MM.1S (cell line): Measurements from ENCODE around the gene ARHGAP45.

Experiments used
- DNase-seq: peaks from one replicate; pipeline ENCODE4 v3.0.0-alpha.2; 2015
- H2AFZ ChIP-seq: fragments of 300-600 bp; sonication (generic); 2 replicates; pipeline ENCODE4 v1.6.0; 2016; ENCODE audit warnings: antibody characterized with exemption, low read length
- H3F3A ChIP-seq: fragments of 300-600 bp; sonication (generic); 2 replicates; pipeline ENCODE4 v1.6.1; 2016; ENCODE audit warnings: mild to moderate bottlenecking, antibody characterized with exemption, low read length, moderate library complexity, mixed read lengths; ENCODE audit not compliant: insufficient read depth
- H3K27ac ChIP-seq: fragments of 300-600 bp; sonication (generic); 2 replicates; pipeline ENCODE4 v1.5.1; 2016; ENCODE audit warnings: mild to moderate bottlenecking, low read length
- H3K27me3 ChIP-seq: fragments of 300-600 bp; sonication (generic); replicated peaks from 2 replicates; pipeline ENCODE4 v1.6.0; 2016; ENCODE audit warnings: low read length; ENCODE audit not compliant: insufficient read depth
- H3K36me3 ChIP-seq: fragments of 300-600 bp; sonication (generic); replicated peaks from 2 replicates; pipeline ENCODE4 v1.6.1; 2016; ENCODE audit warnings: mild to moderate bottlenecking, low read length, mixed read lengths; ENCODE audit not compliant: insufficient read depth
- H3K4me1 ChIP-seq: fragments of 300-600 bp; sonication (generic); 2 replicates; pipeline ENCODE4 v1.6.1; 2016; ENCODE audit warnings: low read length, mixed read lengths
- H3K4me2 ChIP-seq: fragments of 300-600 bp; sonication (generic); 2 replicates; pipeline ENCODE4 v1.6.0; 2016; ENCODE audit warnings: low read depth, low read length
- H3K4me3 ChIP-seq: fragments of 300-600 bp; sonication (generic); 2 replicates; pipeline ENCODE4 v1.5.1; 2016; ENCODE audit warnings: low read length, mixed read lengths
- H3K79me2 ChIP-seq: fragments of 300-600 bp; sonication (generic); 2 replicates; pipeline ENCODE4 v1.6.1; 2016; ENCODE audit warnings: mixed run types, low read length, mixed read lengths
- H3K9ac ChIP-seq: fragments of 300-600 bp; sonication (generic); 2 replicates; pipeline ENCODE4 v1.6.1; 2016; ENCODE audit warnings: low read length, mixed read lengths
- H3K9me2 ChIP-seq: fragments of 300-600 bp; sonication (generic); replicated peaks from 2 replicates; pipeline ENCODE4 v1.6.1; 2016; ENCODE audit warnings: mild to moderate bottlenecking, low read length, mixed read lengths; ENCODE audit not compliant: insufficient read depth
- H3K9me3 ChIP-seq: fragments of 300-600 bp; sonication (generic); replicated peaks from 2 replicates; pipeline ENCODE4 v1.6.1; 2016; ENCODE audit warnings: mild to moderate bottlenecking, low read length, mixed read lengths; ENCODE audit not compliant: insufficient read depth
- H4K20me1 ChIP-seq: fragments of 300-600 bp; sonication (generic); 2 replicates; pipeline ENCODE4 v1.6.1; 2016; ENCODE audit warnings: mild to moderate bottlenecking, low read length, moderate library complexity, mixed read lengths; ENCODE audit not compliant: insufficient read depth
- EZH2 ChIP-seq: fragments of 300-600 bp; sonication (generic); optimal IDR thresholded peaks from 2 replicates; pipeline ENCODE3; 2017; ENCODE audit warnings: low read depth, mild to moderate bottlenecking, antibody characterized with exemption, low read length, mixed read lengths
- EZH2phosphoT487 ChIP-seq: fragments of 300-600 bp; sonication (generic); IDR thresholded peaks from 2 replicates; pipeline ENCODE4 v1.6.1; 2018; ENCODE audit warnings: antibody characterized with exemption, low read length
- TF ChIP-seq, protein P1 (sequence below): fragments of 300-600 bp; sonication (generic); IDR thresholded peaks from 2 replicates; pipeline ENCODE4 v1.5.1; 2016; ENCODE audit warnings: antibody characterized with exemption, low read length, mixed read lengths

The ARHGAP45 gene

DNA sequence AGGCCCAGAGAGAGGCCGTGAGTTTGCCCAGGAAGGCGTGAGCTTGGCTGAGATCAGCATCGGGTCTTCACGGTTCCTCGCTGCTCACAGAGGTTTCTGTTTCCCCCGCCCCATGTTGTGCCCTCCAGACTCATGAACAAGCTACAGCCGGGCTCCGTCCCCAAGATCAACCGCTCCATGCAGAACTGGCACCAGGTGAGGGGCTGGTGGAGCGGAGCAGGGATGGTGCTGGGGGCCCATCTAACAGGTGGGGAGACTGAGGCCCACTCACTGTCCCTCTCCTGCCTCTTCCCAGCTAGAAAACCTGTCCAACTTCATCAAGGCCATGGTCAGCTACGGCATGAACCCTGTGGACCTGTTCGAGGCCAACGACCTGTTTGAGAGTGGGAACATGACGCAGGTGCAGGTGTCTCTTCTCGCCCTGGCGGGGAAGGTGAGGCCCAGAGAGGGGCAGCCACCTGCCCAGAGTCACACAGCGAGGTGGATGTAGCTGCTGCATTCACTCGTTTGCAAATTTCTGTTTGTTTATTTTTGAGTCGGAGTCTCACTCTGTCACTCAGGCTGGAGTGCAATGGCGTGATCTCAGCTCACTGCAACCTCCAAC is 34.6 kb upstream of the ARHGAP45 start:
- no peak for DNase-seq
- Histone ChIP-seq H3K27me3 (no peaks in the 10 kb centered on the region), H3K27ac (no peak overlapping the region), H3K4me1 (peaks cover 10% of the 10 kb centered on the region), H3K9me2 (no peaks in the 10 kb centered on the region), H3K9ac (no peak overlapping the region), H3K79me2 (peaks cover 63% of the 10 kb centered on the region), H4K20me1 (no peaks in the 10 kb centered on the region), H3K4me3 (no peak overlapping the region), H2AFZ (no peak overlapping the region), H3K9me3 (no peaks in the 10 kb centered on the region), H3K36me3 (peaks cover 5% of the 10 kb centered on the region; the same call in 1 of the 2 replicates), H3K4me2 (no peak overlapping the region), H3F3A (peaks cover 28% of the 10 kb centered on the region)
- no peak for TF ChIP-seq EZH2
- TF ChIP-seq, protein P1, sequence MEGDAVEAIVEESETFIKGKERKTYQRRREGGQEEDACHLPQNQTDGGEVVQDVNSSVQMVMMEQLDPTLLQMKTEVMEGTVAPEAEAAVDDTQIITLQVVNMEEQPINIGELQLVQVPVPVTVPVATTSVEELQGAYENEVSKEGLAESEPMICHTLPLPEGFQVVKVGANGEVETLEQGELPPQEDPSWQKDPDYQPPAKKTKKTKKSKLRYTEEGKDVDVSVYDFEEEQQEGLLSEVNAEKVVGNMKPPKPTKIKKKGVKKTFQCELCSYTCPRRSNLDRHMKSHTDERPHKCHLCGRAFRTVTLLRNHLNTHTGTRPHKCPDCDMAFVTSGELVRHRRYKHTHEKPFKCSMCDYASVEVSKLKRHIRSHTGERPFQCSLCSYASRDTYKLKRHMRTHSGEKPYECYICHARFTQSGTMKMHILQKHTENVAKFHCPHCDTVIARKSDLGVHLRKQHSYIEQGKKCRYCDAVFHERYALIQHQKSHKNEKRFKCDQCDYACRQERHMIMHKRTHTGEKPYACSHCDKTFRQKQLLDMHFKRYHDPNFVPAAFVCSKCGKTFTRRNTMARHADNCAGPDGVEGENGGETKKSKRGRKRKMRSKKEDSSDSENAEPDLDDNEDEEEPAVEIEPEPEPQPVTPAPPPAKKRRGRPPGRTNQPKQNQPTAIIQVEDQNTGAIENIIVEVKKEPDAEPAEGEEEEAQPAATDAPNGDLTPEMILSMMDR: no peak
- TF ChIP-seq EZH2phosphoT487: no peak

DNA sequence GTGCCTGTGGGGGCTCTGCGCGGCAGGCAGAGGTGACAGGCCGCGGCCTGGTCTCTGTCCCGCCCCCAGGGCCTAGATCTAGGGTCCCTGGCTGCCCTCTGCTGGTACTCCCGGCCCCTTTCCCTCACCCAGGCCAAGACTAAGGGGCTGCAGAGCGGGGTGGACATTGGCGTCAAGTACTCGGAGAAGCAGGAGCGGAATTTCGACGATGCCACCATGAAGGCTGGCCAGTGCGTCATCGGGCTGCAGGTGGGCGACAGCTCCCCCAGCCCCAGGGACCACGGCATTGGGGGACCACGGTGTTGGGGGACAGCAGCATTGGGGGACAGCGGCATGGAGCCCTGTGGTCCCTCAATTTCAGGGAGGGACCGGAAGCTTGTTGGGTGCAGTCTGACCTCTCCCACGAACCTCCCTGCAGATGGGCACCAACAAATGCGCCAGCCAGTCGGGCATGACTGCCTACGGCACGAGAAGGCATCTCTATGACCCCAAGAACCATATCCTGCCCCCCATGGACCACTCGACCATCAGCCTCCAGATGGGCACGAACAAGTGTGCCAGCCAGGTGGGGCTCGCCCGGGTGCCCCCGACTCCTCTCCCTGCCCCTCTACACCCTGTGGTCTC is 30.9 kb upstream of the ARHGAP45 start:
- H3K4me2 ChIP-seq: no peak overlapping the region

DNA sequence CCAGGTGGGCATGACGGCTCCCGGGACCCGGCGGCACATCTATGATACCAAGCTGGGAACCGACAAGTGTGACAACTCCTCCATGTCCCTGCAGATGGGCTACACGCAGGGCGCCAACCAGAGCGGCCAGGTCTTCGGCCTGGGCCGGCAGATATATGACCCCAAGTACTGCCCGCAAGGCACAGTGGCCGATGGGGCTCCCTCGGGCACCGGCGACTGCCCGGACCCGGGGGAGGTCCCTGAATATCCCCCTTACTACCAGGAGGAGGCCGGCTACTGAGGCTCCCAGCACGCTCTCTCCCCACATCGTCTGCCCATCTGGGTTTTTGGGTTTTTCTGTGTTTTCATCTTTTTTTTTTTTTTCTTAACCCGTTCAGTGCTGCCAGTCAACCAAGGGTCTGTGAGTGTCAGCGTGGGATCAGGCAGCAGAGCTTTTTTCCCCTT is 29.3 kb upstream of the ARHGAP45 start:
- H4K20me1 ChIP-seq: no peaks in the 10 kb centered on the region
- no peaks in the 10 kb centered on the region for H3K36me3 ChIP-seq
- no peak for TF ChIP-seq EZH2
- TF ChIP-seq EZH2phosphoT487: no peak
- TF ChIP-seq, protein P1: no peak
- H3K9me3 ChIP-seq: no peaks in the 10 kb centered on the region
- H2AFZ ChIP-seq: no peak overlapping the region
- DNase-seq: peak; percentile 63
- H3K79me2 ChIP-seq: peaks cover 36% of the 10 kb centered on the region
- H3K27me3 ChIP-seq: no peaks in the 10 kb centered on the region
- H3K27ac ChIP-seq: peak overlapping the region; percentile 89
- H3K9ac ChIP-seq: peak overlapping the region; percentile 52; the same call in 1 of the 2 replicates
- H3F3A ChIP-seq: peaks cover 40% of the 10 kb centered on the region
- H3K4me3 ChIP-seq: peak overlapping the region; percentile 36
- peaks cover 37% of the 10 kb centered on the region for H3K4me1 ChIP-seq
- H3K9me2 ChIP-seq: no peaks in the 10 kb centered on the region
- H3K4me2 ChIP-seq: peak overlapping the region; percentile 66

More for the DNA sequence above, 30.9 kb upstream of the ARHGAP45 start:
- no peak for TF ChIP-seq EZH2
- no peak for TF ChIP-seq EZH2phosphoT487
- TF ChIP-seq, protein P1: no peak
- H3K36me3 ChIP-seq: peaks cover 5% of the 10 kb centered on the region; the same call in 1 of the 2 replicates
- H3K27ac ChIP-seq: no peak overlapping the region
- no peak overlapping the region for H2AFZ ChIP-seq
- no peak for DNase-seq
- H3K9me2 ChIP-seq: no peaks in the 10 kb centered on the region
- H3K4me3 ChIP-seq: no peak overlapping the region
- peaks cover 38% of the 10 kb centered on the region for H3K79me2 ChIP-seq
- no peaks in the 10 kb centered on the region for H3K27me3 ChIP-seq
- H3F3A ChIP-seq: peaks cover 48% of the 10 kb centered on the region
- H3K9ac ChIP-seq: no peak overlapping the region
- H4K20me1 ChIP-seq: no peaks in the 10 kb centered on the region
- no peaks in the 10 kb centered on the region for H3K9me3 ChIP-seq
- H3K4me1 ChIP-seq: peaks cover 33% of the 10 kb centered on the region
